Activated T-helper 17 cell treated with anti-CD3 and anti-CD28 coated beads, Interleukin-2, amount 50 U/mL, for 72 hours (primary cell): ENCODE data around the gene CRYBG3. TPM values are rescaled to one million over a fixed set of nuclear protein-coding genes. Genes with fewer than 3 reads are reported as not detected.

Experiments used
- total RNA-seq, 2 donors: library from RNA; stranded (reverse); gene quantifications; one replicate each; pipeline ENCODE4 v1.2.3, GENCODE V29; 2022

Gene CRYBG3
- total RNA-seq, 2 donors from 2014 or later, result 15.3 to 26.7 TPM

Other genes with a start within 250 kb of the CRYBG3 start
- 1 to 10 TPM; 2.3 to 9.0 TPM for gene ARL6, start 57.3 kb upstream of the CRYBG3 start, total RNA-seq
- gene RIOX2, start 150.4 kb downstream of the CRYBG3 start, total RNA-seq, result 10 to 100 TPM; 28.0 to 61.5 TPM
- not detected for gene GABRR3, start 213.3 kb downstream of the CRYBG3 start, total RNA-seq